GM18498 (cell line): ENCODE results near the gene GALNTL6.

Experiments used
- ATAC-seq: cut with Tn5 transposase; IDR thresholded peaks from one replicate; pipeline ENCODE4 v1.9.1; 2021; ENCODE audit warnings: mild to moderate bottlenecking, moderate library complexity; ENCODE audit not compliant: unreplicated experiment

The GALNTL6 gene

GRCh38 chr4:171812665-171813525 is at the start of gene GALNTL6:
Gene GALNTL6 (plus strand): TSS chr4:171813404.
- ATAC-seq, result peak; percentile 62

- no peak for ATAC-seq
These were observed 47.7 kb upstream of the GALNTL6 start for GRCh38 chr4:171765514-171765913.

- ATAC-seq, result no peak
These were observed 38.5 kb upstream of the GALNTL6 start for GRCh38 chr4:171774642-171775190.

- no peak for ATAC-seq
These were observed 33.9 kb upstream of the GALNTL6 start for GRCh38 chr4:171779301-171779700.

GRCh38 chr4:171785388-171785787 is 27.8 kb upstream of the GALNTL6 start:
- no peak for ATAC-seq

GRCh38 chr4:171793723-171794122 is 19.5 kb upstream of the GALNTL6 start:
- no peak for ATAC-seq

- no peak for ATAC-seq
These were observed 18.7 kb upstream of the GALNTL6 start for GRCh38 chr4:171794528-171794927.

- ATAC-seq, result no peak
These were observed 3.4 kb upstream of the GALNTL6 start for GRCh38 chr4:171809854-171810253.

GRCh38 chr4:171812333-171812664 is 905 bp upstream of the GALNTL6 start:
- ATAC-seq, result peak; percentile 9

- ATAC-seq, result peak; percentile 38
These were observed 484 bp downstream of the GALNTL6 start for GRCh38 chr4:171813526-171814250.

- no peak for ATAC-seq
These were observed 1.3 kb downstream of the GALNTL6 start for GRCh38 chr4:171814545-171814944.

GRCh38 chr4:171817026-171817425 is 3.8 kb downstream of the GALNTL6 start:
- ATAC-seq, result no peak

- no peak for ATAC-seq
These were observed 21.4 kb downstream of the GALNTL6 start for GRCh38 chr4:171834640-171835039.

GRCh38 chr4:171843456-171843855 is 30.3 kb downstream of the GALNTL6 start:
- ATAC-seq, result no peak

GRCh38 chr4:171846232-171846631 is 33.0 kb downstream of the GALNTL6 start:
- ATAC-seq, result peak; percentile 76

- ATAC-seq, result no peak
These were observed 33.7 kb downstream of the GALNTL6 start for GRCh38 chr4:171846893-171847292.

- no peak for ATAC-seq
These were observed 34.5 kb downstream of the GALNTL6 start for GRCh38 chr4:171847751-171848150.

- ATAC-seq, result no peak
These were observed 36.5 kb downstream of the GALNTL6 start for GRCh38 chr4:171849686-171850222.

- no peak for ATAC-seq
These were observed 38.1 kb downstream of the GALNTL6 start for GRCh38 chr4:171851295-171851694.

- no peak for ATAC-seq
These were observed 44.3 kb downstream of the GALNTL6 start for GRCh38 chr4:171857302-171858012.

- no peak for ATAC-seq
These were observed 62.1 kb downstream of the GALNTL6 start for GRCh38 chr4:171875291-171875690.
